Measurements from ENCODE around the gene AP2A2. TPM values are rescaled to one million over a fixed set of nuclear protein-coding genes. Genes with fewer than 3 reads are reported as not detected.

The AP2A2 gene
- total RNA-seq, 2 donors from 2014 or later: 79.4 to 97.7 TPM

DNA sequence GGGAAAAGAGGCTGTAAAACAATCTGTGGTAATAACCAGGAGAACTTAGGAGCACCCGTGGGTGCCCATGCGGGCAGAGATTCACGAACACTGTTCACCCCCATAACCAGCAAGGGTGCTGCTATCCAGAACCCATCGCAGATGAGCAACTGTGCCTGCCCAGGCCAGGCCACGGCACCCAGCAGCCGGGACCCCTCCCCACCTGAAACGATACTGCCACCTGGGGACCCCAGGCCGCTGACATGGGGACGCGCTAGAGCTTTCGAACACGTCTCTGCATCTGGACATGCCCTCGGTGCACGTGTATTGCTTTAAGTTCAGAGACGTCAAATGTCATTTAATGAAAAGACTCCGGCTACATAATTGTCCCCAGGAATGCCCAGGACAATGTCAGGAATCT lies 134.7 kb downstream of the AP2A2 start:
- no peak overlapping the region for H3K9ac ChIP-seq (ENCODE audit: extremely low read depth, low read length, poor library complexity, severe bottlenecking)

DNA sequence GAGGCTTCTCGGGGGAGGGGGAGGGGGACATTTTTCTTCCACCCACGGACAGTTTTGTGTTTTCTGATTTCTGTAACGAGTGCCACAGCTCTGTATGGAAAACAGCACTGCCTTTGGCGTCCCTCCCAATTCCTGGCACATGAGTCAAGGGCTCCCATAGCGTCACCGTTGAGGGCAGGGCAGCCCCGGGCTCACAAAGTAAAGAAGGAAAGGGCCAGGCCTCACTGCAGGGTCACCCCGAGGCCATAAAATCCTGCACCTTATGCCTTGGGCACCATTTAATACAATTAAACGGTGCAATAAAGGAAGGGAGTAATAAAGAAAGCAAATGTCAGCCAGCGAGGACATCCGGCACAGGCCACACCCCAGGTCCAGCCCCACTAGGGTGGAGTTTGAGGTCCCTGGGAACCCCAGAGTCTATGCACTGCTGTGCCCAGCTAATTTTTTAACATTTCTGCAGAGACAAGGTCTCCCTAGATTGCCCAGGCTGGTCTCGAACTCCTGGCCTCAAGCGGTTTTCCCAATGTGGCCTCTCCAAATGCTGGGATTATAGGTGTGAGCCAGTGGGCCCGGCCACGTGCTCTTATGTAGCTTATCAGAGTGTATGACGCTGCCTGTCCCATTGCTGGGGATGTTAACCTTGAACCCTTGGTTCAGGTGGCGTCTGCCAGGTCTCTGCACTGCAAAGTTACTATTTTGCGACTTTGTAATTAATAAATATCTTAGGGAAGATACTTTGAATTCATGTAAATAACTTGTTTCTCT lies 135.4 kb downstream of the AP2A2 start:
- TF ChIP-seq, protein P1, sequence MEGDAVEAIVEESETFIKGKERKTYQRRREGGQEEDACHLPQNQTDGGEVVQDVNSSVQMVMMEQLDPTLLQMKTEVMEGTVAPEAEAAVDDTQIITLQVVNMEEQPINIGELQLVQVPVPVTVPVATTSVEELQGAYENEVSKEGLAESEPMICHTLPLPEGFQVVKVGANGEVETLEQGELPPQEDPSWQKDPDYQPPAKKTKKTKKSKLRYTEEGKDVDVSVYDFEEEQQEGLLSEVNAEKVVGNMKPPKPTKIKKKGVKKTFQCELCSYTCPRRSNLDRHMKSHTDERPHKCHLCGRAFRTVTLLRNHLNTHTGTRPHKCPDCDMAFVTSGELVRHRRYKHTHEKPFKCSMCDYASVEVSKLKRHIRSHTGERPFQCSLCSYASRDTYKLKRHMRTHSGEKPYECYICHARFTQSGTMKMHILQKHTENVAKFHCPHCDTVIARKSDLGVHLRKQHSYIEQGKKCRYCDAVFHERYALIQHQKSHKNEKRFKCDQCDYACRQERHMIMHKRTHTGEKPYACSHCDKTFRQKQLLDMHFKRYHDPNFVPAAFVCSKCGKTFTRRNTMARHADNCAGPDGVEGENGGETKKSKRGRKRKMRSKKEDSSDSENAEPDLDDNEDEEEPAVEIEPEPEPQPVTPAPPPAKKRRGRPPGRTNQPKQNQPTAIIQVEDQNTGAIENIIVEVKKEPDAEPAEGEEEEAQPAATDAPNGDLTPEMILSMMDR (conservative IDR thresholded peaks at IDR 0.05): no peak
- no peaks in the 10 kb centered on the region for H3K36me3 Mint-ChIP-seq (ENCODE audit: low read depth)
- no peak for DNase-seq
- Histone ChIP-seq H3K36me3 (ENCODE audit: control insufficient read depth, insufficient read depth, low read length) (no peaks in the 10 kb centered on the region), H3K9ac (ENCODE audit: extremely low read depth, low read length, poor library complexity, severe bottlenecking) (no peak overlapping the region), H3K9me3 (ENCODE audit: control insufficient read depth, low read length) (peaks cover 5% of the 10 kb centered on the region), H3K27me3 (ENCODE audit: control insufficient read depth, insufficient read depth, low read length, poor library complexity, severe bottlenecking) (no peaks in the 10 kb centered on the region), H3K4me1 (ENCODE audit: control insufficient read depth, insufficient read depth, low read length) (no peaks in the 10 kb centered on the region), H3K4me3 (ENCODE audit: low read length) (no peak overlapping the region), H3K27ac (ENCODE audit: low read depth, low read length) (no peak overlapping the region)
- peaks cover 11% of the 10 kb centered on the region for H3K9me3 Mint-ChIP-seq
- H3K4me1 Mint-ChIP-seq: no peaks in the 10 kb centered on the region
- H3K4me3 Mint-ChIP-seq: no peak overlapping the region
- H3K27me3 Mint-ChIP-seq (ENCODE audit: insufficient read depth): no peaks in the 10 kb centered on the region
- H3K27ac Mint-ChIP-seq: no peak overlapping the region
- 67 to 80% methylated on average over 16 to 18 of the region's 18 CpGs for WGBS, 2 experiments (ENCODE audit: insufficient coverage in 1 of 2, insufficient read length in 1 of 2)

More for the DNA sequence above, 134.7 kb downstream of the AP2A2 start:
- Histone ChIP-seq H3K4me3 (ENCODE audit: low read length) (no peak overlapping the region), H3K36me3 (ENCODE audit: control insufficient read depth, insufficient read depth, low read length) (no peaks in the 10 kb centered on the region), H3K9me3 (ENCODE audit: control insufficient read depth, low read length) (peaks cover 5% of the 10 kb centered on the region), H3K27ac (ENCODE audit: low read depth, low read length) (no peak overlapping the region), H3K4me1 (ENCODE audit: control insufficient read depth, insufficient read depth, low read length) (no peaks in the 10 kb centered on the region), H3K27me3 (ENCODE audit: control insufficient read depth, insufficient read depth, low read length, poor library complexity, severe bottlenecking) (no peaks in the 10 kb centered on the region)
- H3K9me3 Mint-ChIP-seq: peaks cover 11% of the 10 kb centered on the region
- DNase-seq: peak; percentile 38
- H3K4me1 Mint-ChIP-seq: no peaks in the 10 kb centered on the region
- TF ChIP-seq, protein P1 (conservative IDR thresholded peaks at IDR 0.05): no peak
- H3K4me3 Mint-ChIP-seq: no peak overlapping the region
- 89 to 91% methylated on average over 15 to 16 of the region's 16 CpGs for WGBS, 2 experiments (ENCODE audit: insufficient coverage in 1 of 2, insufficient read length in 1 of 2)
- H3K36me3 Mint-ChIP-seq (ENCODE audit: low read depth): no peaks in the 10 kb centered on the region
- H3K27me3 Mint-ChIP-seq (ENCODE audit: insufficient read depth): no peaks in the 10 kb centered on the region
- H3K27ac Mint-ChIP-seq: no peak overlapping the region

Other genes with a start within 250 kb of the AP2A2 start
- 10 to 100 TPM; 44.1 to 51.9 TPM for gene DEAF1, start 230.6 kb upstream of the AP2A2 start, total RNA-seq
- 10 to 100 TPM; 13.2 to 19.1 TPM for gene TMEM80, start 230.1 kb upstream of the AP2A2 start, total RNA-seq
- gene EPS8L2, start 219.6 kb upstream of the AP2A2 start, total RNA-seq: 10 to 100 TPM; 26.2 to 28.0 TPM
- 100 to 1,000 TPM; 177 to 221 TPM for gene TALDO1, start 178.4 kb upstream of the AP2A2 start, total RNA-seq
- gene GATD1, start 148.4 kb upstream of the AP2A2 start, total RNA-seq: 10 to 100 TPM; 57.2 to 63.2 TPM
- gene CEND1, start 135.8 kb upstream of the AP2A2 start, total RNA-seq: not detected
- gene SLC25A22, start 127.6 kb upstream of the AP2A2 start, total RNA-seq: 10 to 100 TPM; 46.5 to 56.2 TPM
- gene PIDD1, start 120.6 kb upstream of the AP2A2 start, total RNA-seq: 10 to 100 TPM; 39.9 to 48.8 TPM
- 1,000 to 10,000 TPM; 1,966 to 2,020 TPM for gene RPLP2, start 115.9 kb upstream of the AP2A2 start, total RNA-seq
- 10 to 100 TPM; 77.0 to 77.6 TPM for gene PNPLA2, start 107.0 kb upstream of the AP2A2 start, total RNA-seq
- gene CRACR2B, start 98.0 kb upstream of the AP2A2 start, total RNA-seq: 10 to 100 TPM; 22.3 to 28.1 TPM
- gene CD151, start 92.9 kb upstream of the AP2A2 start, total RNA-seq: 100 to 1,000 TPM; 139 to 165 TPM
- 100 to 1,000 TPM; 139 to 148 TPM for gene POLR2L, start 83.3 kb upstream of the AP2A2 start, total RNA-seq
- 10 to 100 TPM; 56.8 to 71.1 TPM for gene TSPAN4, start 83.0 kb upstream of the AP2A2 start, total RNA-seq
- 10 to 100 TPM; 82.0 to 83.5 TPM for gene CHID1, start 15.1 kb upstream of the AP2A2 start, total RNA-seq
- under 1 TPM; 0.26 to 0.40 TPM for gene MUC6, start 110.8 kb downstream of the AP2A2 start, total RNA-seq
- gene MUC2, start 149.0 kb downstream of the AP2A2 start, total RNA-seq: not detected
- not detected for gene MUC5AC, start 232.1 kb downstream of the AP2A2 start, total RNA-seq